Measurements from ENCODE around the gene CELF4.
"Not testable (repeated sequence)": the region's sequence is repeated elsewhere in the genome, so short reads cannot be mapped to it uniquely, and the experiment has no call there.

Gene CELF4

GRCh38 chr18:37358061-37358460, 207.5 kb downstream of the CELF4 start:
- not testable (repeated sequence) for DNase-seq (ENCODE audit: low spot score)

- DNase-seq (ENCODE audit: low spot score) = no peak
These were observed 209.8 kb downstream of the CELF4 start for GRCh38 chr18:37355772-37356171.

GRCh38 chr18:37351110-37351509, 214.5 kb downstream of the CELF4 start:
- no peak for DNase-seq (ENCODE audit: low spot score)

- DNase-seq (ENCODE audit: low spot score) = no peak
These were observed 216.9 kb downstream of the CELF4 start for GRCh38 chr18:37348729-37349128.

DNA sequence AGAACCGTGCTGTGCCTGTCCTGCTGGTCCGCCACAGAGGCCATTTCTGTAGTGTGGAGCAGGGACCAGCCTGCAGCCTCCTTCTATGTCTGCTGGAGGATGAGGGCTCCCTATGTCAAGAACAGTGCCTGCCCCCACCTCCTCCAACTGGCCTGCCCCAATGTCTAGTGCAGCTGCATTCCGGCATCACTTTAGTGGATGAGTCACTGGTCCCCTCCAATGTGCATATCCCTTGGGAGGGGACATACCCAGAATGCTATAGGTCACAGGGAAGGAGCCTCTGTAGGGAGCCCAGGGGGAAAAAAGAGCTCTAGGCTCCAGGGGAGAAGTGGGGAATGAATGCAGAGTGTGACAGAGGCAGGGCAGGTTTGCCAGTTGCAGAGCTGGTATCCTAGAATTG, 219.6 kb downstream of the CELF4 start:
- DNase-seq (ENCODE audit: low spot score) = no peak

GRCh38 chr18:37343542-37343851, 222.1 kb downstream of the CELF4 start:
- no peak for DNase-seq (ENCODE audit: low spot score)

- DNase-seq (ENCODE audit: low spot score) = no peak
These were observed 224.0 kb downstream of the CELF4 start for GRCh38 chr18:37341473-37342086.

- no peak for DNase-seq (ENCODE audit: low spot score)
These were observed 224.6 kb downstream of the CELF4 start for GRCh38 chr18:37341016-37341415.

GRCh38 chr18:37339701-37340215, 225.8 kb downstream of the CELF4 start:
- DNase-seq (ENCODE audit: low spot score) = no peak

DNA sequence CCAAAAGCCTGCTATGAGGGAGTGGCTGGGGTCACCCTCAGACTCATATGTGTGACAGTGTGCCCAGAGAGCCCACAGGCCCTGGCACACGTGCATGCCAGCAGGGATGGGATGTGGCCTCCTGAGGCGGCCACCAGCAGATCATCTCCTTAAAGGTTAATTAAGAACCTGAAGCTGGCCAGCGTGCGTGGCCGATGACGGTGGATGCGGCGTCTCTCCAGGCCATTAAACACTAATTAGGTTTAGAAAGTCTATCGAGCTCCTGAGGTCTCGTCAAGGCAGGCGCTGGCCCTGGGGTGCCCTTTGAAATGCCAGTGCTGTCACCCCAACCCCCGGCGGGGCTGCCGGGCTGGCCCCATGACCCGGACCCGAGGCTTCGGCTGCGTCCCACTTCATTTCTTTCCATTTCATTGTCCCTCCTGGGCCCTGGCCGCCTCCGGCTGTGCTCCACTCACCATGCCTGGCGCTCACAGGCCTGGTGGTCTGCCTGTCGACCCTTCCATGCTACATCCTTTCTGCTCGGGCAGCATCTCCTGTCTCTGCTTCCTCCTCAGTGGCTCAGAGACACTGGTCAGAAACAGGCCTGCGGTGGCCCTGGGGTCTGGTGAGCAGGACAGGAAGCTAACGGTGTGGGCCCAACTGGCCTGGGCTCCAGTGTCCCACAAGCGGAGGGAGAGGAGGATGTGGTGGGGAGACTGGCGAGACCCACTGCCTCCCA, 228.9 kb downstream of the CELF4 start:
- no peak for DNase-seq (ENCODE audit: low spot score)

GRCh38 chr18:37335409-37335736, 230.2 kb downstream of the CELF4 start:
- DNase-seq (ENCODE audit: low spot score) = no peak

- no peak for DNase-seq (ENCODE audit: low spot score)
These were observed 230.8 kb downstream of the CELF4 start for GRCh38 chr18:37334631-37335408.

GRCh38 chr18:37332628-37333420, 232.8 kb downstream of the CELF4 start:
- no peak for DNase-seq (ENCODE audit: low spot score)

- DNase-seq (ENCODE audit: low spot score) = no peak
These were observed 233.4 kb downstream of the CELF4 start for GRCh38 chr18:37332219-37332618.

DNA sequence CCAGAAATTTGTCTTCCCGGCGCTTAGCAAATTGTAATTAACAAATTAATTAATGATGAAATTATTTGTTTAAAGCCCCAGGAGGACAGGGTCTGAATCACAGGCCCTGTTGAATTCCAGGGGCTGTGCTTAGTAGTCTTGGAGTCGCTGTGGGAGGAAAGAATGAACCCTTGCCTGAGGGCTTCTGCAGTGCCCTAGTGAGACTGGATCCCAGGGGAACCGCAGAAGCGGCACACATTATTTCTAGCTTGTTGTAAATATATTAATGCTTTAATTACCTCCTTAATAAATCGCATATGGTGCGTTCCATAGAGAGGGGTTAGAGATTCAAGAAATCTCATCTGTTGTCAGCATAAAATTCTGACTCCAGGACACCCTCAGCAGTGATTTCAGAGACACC, 235.4 kb downstream of the CELF4 start:
- DNase-seq (ENCODE audit: low spot score) = no peak

DNA sequence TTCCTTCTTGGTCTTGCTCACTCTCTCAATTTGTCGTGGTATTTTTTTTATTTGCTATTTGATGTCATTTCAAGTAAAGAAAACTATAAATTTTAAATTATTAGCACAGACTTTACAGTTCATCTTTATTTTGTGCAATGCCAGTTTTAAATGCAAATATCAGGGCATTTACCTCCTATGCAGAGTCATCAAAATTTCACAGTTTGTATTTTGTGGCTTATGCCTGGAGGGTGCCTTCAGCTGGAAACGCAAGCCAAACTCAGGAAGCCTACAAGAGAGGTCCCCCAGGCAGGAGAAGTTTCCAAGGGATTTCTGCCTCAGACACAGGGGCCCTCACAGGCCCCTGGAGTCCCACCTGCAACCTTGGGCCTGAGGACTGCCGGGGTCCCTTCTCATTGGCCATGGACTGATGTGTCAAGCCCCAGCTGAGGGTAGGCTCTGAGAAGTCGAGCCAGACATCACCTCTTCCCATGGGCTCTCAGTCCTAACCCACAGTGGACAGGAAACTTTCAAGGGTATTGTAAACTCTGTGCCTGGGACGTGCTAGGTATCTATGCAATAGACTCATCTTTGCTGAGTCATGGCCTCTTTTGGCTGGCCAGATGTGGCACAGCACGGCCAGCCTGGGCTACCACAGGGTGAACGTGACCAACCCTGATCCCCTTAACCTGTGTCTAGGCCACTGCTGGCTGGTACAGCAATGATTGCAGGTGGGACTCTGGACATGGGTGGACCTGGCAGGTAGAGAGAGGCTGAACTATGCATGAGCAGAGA, 236.5 kb downstream of the CELF4 start:
- no peak for DNase-seq (ENCODE audit: low spot score)

- DNase-seq (ENCODE audit: low spot score) = no peak
These were observed 238.5 kb downstream of the CELF4 start for GRCh38 chr18:37327063-37327577.

- peak; percentile 38 for DNase-seq (ENCODE audit: low spot score)
These were observed 243.0 kb downstream of the CELF4 start for GRCh38 chr18:37322492-37323035.

GRCh38 chr18:37321582-37322491, 243.8 kb downstream of the CELF4 start:
- no peak for DNase-seq (ENCODE audit: low spot score)

DNA sequence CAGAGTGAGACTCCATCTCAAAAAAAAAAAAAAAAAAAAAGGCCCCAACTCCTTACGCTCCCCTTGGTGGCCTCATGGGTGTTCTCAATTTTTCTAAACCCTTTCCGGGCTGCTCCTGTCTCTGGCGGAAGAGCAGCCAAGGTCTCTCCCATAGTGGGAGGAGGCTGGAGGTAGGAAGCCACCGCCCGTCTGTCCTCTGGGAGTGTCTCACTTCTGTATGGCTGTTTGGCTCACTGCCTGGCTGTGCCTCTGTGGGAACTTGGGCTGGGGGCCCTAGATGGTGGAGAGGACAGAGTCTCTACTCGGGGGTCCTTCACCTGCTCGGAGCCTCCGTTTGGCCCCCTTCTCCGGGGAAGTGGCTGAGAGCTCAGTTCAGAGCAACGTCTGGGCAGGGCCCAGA, 245.3 kb downstream of the CELF4 start:
- no peak for DNase-seq (ENCODE audit: low spot score)

Measured in globus pallidus (tissue), 1 donor.